ENCODE results near the gene PRLR.
"Not testable (repeated sequence)": the region's sequence is repeated elsewhere in the genome, so short reads cannot be mapped to it uniquely, and the experiment has no call there.

Gene PRLR

DNA sequence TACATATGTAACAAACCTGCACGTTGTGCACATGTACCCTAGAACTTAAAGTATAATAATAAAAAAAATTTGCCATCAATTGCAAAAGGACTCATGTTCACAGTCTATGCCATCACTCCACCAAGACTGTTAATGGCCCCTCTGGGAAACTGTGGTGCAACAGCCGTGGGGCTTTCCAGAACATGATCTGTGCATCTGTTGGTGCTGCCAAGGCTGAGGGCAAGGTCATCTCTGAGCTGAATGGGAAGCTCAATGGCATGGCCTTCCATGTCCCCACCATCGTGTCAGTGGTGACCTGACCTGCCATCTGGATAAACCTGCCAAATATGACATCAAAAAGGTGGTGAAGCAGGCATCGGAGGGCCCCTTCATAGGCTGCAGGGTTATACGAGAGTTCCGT lies 149.2 kb downstream of the PRLR start:
- DNase-seq (ENCODE audit: low spot score) = no peak

- no peak for DNase-seq (ENCODE audit: low spot score)
These were observed 157.1 kb downstream of the PRLR start for GRCh38 chr5:35073160-35073559.

DNA sequence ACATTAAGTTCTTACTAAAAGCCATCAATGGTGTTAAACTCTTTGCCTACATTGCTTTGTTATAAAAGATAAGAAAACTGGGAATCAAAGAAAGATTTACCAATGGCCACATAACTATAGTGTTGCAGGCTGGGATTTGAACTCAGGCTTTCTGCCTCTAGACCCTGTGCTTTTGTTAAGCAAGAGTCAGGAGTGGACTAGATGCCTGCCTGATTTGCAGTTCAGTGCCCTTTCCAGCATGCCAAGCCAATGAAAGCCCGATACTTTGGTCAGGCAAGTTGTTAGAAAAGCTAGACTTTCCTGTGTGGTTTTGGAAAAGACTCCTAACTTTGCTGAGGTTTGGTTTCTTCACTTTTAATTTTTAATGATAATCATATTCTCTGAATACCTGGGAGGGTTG lies 161.1 kb downstream of the PRLR start:
- no peak for DNase-seq (ENCODE audit: low spot score)

- no peak for DNase-seq (ENCODE audit: low spot score)
These were observed 162.3 kb downstream of the PRLR start for GRCh38 chr5:35067985-35068384.

GRCh38 chr5:35066260-35066795 lies 164.0 kb downstream of the PRLR start:
- DNase-seq (ENCODE audit: low spot score) = no peak

DNA sequence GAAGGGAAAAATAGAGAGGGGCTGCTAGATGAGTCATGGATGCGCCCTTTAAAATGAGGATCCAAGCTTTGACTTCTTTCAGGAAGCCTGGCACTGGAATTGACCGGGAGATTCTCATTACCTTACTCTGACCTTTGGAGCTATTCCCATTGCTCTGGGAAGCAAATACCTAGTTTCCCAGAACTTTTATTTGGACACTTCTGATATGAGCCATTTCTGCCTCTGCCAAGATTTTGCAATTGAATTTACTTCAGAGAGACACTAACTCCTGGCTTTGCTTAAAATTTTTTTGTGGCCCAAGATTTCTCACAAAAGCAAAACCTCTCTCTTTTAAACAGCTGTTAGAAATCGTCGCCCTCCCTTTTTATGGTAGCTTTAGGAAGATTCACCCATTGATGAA lies 166.9 kb downstream of the PRLR start:
- no peak for DNase-seq (ENCODE audit: low spot score)

GRCh38 chr5:35061211-35061770 lies 169.0 kb downstream of the PRLR start:
- peak; percentile 11 for DNase-seq (ENCODE audit: low spot score)

DNA sequence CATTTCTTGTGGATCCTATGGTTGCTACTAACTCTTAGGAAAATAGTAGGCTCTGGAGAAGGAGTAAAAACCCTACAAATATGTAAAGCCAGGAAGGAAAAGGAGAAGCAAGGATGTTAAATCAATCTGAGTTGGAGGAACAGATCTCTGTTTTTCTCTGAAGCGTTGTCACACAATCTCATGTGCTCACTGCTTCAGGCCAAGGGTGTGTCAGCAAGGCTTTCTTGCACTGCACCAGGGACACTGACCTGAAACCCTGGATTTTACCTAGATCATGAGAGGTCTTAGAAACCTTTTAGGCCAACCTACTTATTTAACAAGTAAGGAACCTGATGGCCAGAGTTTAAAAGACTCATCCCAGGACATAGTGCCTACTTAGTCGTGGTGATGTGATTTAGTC lies 170.1 kb downstream of the PRLR start:
- DNase-seq (ENCODE audit: low spot score) = no peak

- no peak for DNase-seq (ENCODE audit: low spot score)
These were observed 171.0 kb downstream of the PRLR start for GRCh38 chr5:35059251-35059650.

DNA sequence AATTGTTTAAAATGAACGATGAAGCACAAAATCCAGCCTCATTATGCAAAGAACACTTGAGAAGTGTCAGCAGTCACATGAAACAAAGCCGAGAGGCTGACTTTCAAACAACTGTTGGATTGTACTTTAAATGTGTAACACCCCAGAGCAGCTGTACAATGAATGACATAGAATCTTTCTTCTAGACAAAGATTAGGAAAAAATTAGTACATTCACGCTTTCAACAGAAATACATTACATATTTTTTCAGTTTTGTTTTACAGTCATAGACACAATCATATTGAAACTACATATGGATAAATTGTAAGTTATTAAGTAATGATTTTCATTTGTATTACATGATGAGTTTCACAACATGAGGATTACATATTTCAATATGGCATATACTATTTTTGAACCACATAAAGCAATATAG lies 171.9 kb downstream of the PRLR start:
- no peak for DNase-seq (ENCODE audit: low spot score)

GRCh38 chr5:35056686-35057085 lies 173.6 kb downstream of the PRLR start:
- no peak for DNase-seq (ENCODE audit: low spot score)

GRCh38 chr5:35052838-35053237 lies 177.4 kb downstream of the PRLR start:
- DNase-seq (ENCODE audit: low spot score) = no peak

- no peak for DNase-seq (ENCODE audit: low spot score)
These were observed 179.7 kb downstream of the PRLR start for GRCh38 chr5:35050541-35051126.

- no peak for DNase-seq (ENCODE audit: low spot score)
These were observed 181.4 kb downstream of the PRLR start for GRCh38 chr5:35048910-35049309.

DNA sequence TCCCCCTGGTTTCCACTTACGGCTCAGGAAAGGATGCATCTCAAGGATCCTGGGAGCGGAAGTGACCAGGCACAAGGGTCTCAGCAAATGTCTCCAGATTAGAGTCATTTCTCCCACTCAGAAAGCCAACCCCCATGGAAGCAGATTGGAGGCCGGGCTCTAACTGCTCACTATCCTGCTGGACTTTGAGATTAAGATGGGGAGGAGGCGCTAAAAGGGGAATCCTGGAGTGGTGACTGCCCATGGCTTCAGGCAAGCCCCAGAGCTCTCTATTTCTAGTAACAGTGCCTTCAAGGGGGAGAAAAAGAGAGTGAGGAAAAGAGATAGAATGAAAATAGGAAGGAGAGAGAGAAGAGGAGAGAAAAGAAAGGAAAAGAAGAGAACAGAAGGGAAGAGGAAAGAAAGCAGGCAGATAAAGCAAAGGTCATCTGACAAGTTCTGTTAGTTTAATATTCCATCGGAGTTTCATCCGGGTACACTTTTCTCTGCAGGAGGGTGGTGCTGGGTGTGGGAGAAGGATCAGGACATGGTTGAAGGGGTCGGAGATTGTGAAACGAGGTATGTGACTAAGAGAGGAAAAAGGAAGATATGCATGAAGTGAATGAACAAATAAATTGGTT lies 182.4 kb downstream of the PRLR start, which contains the start of gene AGXT2:
AGXT2 (minus strand) TSS at position 165 of the 620 bp plus-strand sequence; CDS start at position 108, 57 bp downstream.
- DNase-seq (ENCODE audit: low spot score) = no peak

DNA sequence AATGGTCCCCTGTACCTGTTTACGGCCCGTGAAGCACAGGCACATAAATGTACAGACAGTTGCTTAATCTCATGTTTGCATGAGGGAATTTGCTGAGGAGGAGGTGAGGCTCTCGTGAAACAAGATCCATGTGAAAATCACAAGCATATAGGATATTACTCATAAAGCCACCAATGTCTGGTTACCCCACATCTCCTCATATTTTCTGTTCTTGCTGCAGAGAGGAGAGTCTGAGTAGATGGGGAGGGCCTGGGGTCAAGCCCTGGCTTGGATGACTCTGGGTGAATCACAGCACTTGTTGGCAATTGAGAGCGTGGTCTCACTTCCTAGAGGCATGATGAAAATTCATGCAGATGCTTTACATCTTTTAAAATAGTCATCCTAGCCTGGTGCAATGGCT lies 183.5 kb downstream of the PRLR start:
- DNase-seq (ENCODE audit: low spot score) = peak; percentile 69

GRCh38 chr5:35045280-35045679 lies 185.0 kb downstream of the PRLR start:
- DNase-seq (ENCODE audit: low spot score) = no peak

GRCh38 chr5:35044649-35045048 lies 185.6 kb downstream of the PRLR start:
- no peak for DNase-seq (ENCODE audit: low spot score)

DNA sequence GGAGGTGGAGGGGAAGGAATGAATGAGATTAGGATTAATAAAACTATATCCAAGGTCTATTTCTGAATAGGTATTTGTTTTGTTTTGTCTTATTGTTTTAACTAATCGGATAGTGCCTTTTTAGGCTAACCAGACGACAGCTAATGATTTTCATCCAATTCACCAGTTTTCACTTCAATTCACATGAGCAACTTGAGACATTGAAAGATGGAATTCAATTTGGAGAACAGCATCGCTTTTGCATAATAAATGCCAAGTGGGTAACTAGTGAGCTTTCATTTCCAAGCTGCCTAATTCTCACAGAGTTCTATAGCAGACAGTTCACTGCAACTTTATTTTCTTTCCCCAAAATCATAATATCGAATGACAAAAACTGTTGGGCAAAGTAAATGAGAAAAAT lies 187.5 kb downstream of the PRLR start:
- DNase-seq (ENCODE audit: low spot score) = no peak

DNA sequence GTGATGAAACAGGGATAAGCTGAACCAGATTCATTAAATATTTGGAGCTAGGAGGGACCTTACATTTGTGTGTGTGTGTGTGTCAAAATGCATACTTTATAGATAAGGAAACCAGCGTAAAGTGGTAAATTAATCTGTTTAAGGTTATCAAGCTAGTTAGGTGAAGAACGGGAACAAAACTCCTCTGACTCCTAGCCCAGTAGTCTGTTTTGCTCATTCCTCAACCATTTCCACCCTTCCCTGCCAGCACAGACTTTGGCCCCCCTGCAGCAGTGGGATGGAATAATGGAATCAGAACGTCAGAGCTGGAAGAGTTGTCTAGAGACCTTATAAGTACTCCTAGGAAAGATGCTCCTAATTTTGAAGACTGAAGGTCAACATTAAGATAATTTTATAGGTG lies 189.0 kb downstream of the PRLR start:
- no peak for DNase-seq (ENCODE audit: low spot score)

- no peak for DNase-seq (ENCODE audit: low spot score)
These were observed 191.4 kb downstream of the PRLR start for GRCh38 chr5:35038891-35039290.

DNA sequence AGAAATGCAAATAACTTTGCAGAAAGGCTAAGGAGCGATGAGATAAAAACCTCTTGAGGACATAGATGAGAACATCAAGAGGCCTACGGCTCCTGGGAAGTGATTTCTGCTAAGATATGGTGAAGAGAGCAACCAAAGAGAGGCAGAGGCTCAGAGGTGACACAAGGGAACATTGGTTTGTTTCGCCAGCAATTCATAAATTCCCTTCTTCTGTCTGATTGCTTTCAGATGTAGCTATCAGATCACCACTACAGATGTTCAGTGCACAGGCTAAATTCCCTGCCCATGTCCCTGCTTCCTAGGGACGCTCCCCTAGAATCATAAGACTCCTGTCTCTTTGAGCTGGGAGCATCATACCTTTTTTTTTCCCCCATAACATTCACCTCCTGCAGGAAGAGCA lies 193.8 kb downstream of the PRLR start:
- DNase-seq (ENCODE audit: low spot score) = no peak

DNA sequence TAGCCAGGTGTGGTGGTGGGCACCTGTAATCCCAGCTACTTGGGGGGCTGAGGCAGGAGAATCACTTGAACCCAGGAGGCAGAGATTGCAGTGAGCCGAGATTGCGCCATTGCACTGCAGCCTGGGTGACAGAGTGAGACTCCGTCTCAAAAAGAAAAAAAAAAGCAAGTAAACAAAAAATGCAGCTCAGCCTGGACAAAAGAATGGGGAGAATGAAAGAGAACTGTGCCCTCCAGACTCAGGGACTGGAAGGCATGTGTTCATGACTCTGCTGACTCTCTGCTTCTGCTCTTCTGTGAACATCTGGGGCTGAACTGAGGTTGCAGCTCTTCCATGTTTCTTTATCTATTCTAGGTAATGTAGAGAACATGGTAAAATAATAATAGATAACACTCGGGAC lies 194.4 kb downstream of the PRLR start:
- DNase-seq (ENCODE audit: low spot score) = not testable (repeated sequence)

DNA sequence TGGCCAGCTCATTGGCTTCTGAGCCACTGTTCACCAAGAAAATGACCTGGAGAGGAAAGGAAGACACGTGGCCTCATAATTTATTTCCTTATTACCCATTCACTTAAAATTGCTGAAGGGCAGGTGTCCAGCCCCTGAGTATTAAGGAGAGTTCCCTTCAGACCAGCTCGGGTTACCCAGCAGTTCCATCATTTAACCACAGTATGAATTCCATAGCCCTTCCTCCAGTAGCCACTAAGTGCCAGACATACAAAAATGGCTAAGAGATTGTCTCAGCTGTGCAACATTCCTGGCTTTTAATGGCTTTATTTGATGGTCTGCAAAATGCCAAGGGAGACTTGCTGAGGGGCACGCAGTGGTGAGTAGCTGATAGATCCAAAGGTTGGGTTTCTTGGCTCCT lies 195.0 kb downstream of the PRLR start:
- no peak for DNase-seq (ENCODE audit: low spot score)

Data from AG08396 (cell line).